GM12878 (cell line): Measurements from ENCODE around the gene CTNNB1.

Source experiments
- CBX3 ChIP-seq: fragments of 200-600 bp; sonication (generic); IDR thresholded peaks from 2 replicates; pipeline ENCODE4 v1.6.1; 2016; ENCODE audit warnings: low read depth, borderline replicate concordance
- MXI1 ChIP-seq: fragments of 150-350 bp; IDR thresholded peaks from 2 replicates; pipeline ENCODE4 v1.6.1; 2011; ENCODE audit warnings: low read depth, mild to moderate bottlenecking, inconsistent platforms, low read length, improper control_type of control experiment
- NFIC ChIP-seq: IDR thresholded peaks from 2 replicates; pipeline ENCODE4 v1.6.1; 2012; ENCODE audit warnings: low read depth, mild to moderate bottlenecking, inconsistent platforms, low read length, moderate library complexity
- POU2F2 ChIP-seq: IDR thresholded peaks from 3 replicates; pipeline ENCODE4 v1.6.1; 2011; ENCODE audit warnings: low read depth, mild to moderate bottlenecking, low read length, borderline replicate concordance
- TCF12 ChIP-seq: IDR thresholded peaks from 2 replicates; pipeline ENCODE4 v1.6.1; 2011; ENCODE audit warnings: low read depth, mild to moderate bottlenecking, low read length
- ZBTB4 ChIP-seq: fragments of 450-650 bp; formaldehyde crosslinking; IDR thresholded peaks from 2 replicates; pipeline ENCODE4 v1.4.0; 2022; ENCODE audit warnings: mild to moderate bottlenecking, moderate library complexity
- TF ChIP-seq, protein P1 (sequence below), 3 experiments: IDR thresholded peaks in 2 of 3; conservative IDR thresholded peaks in 1 of 3; 2 replicates each; pipeline ENCODE4 v1.5.1; 2011; ENCODE audit warnings: low read depth in 3 of 3, low read length in 3 of 3, mild to moderate bottlenecking in 3 of 3, control low read depth in 2 of 3, moderate library complexity in 2 of 3, inconsistent platforms in 1 of 3, mixed read lengths in 1 of 3; ENCODE audit not compliant: control insufficient read depth in 2 of 3, insufficient read depth in 1 of 3; ENCODE audit errors: extremely low read depth in 1 of 3

DNA sequence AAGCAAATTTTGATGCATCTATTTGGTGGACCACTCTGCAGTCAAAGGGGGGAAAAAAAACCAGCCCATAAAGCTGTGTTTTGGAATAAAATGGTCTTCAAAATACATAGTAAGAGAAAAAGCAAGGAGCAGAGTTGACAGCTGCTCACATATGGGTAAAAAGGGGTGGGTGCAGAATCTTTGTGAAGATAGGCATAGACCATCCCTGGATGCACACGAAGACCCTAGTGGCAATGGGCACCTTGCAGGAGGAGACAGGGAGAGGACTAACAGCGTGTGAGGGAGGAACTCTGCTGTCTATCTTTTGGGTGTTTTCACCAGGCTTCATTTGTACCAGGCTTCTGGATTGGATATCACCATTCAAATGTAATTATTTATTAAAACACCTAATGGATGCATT, 43.9 kb downstream of the CTNNB1 start:
- TF ChIP-seq, protein P1, sequence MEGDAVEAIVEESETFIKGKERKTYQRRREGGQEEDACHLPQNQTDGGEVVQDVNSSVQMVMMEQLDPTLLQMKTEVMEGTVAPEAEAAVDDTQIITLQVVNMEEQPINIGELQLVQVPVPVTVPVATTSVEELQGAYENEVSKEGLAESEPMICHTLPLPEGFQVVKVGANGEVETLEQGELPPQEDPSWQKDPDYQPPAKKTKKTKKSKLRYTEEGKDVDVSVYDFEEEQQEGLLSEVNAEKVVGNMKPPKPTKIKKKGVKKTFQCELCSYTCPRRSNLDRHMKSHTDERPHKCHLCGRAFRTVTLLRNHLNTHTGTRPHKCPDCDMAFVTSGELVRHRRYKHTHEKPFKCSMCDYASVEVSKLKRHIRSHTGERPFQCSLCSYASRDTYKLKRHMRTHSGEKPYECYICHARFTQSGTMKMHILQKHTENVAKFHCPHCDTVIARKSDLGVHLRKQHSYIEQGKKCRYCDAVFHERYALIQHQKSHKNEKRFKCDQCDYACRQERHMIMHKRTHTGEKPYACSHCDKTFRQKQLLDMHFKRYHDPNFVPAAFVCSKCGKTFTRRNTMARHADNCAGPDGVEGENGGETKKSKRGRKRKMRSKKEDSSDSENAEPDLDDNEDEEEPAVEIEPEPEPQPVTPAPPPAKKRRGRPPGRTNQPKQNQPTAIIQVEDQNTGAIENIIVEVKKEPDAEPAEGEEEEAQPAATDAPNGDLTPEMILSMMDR (IDR thresholded peaks at IDR 0.05 in 2 of 3, conservative IDR thresholded peaks at IDR 0.05 in 1 of 3; ENCODE audit: control insufficient read depth in 2 of 3, extremely low read depth in 1 of 3, insufficient read depth in 1 of 3, low read depth in 3 of 3, low read length in 3 of 3) = no peak
- TF ChIP-seq MXI1 (no peak), NFIC (no peak), CBX3 (no peak), ZBTB4 (CRISPR knock-in tag) (no peak), POU2F2 (no peak), TCF12 (no peak)
